NCI-H2171 (cell line): ENCODE data around the gene AMPD1.

Experiments
- DNase-seq: peaks from one replicate; lab custom pipeline; 2025; lab: John Stamatoyannopoulos, UW

The AMPD1 gene

GRCh38 chr1:114700036-114700600, 4.8 kb upstream of the AMPD1 start:
- no peak for DNase-seq

- DNase-seq = no peak
These were observed 1.5 kb upstream of the AMPD1 start for GRCh38 chr1:114696810-114697209.

DNA sequence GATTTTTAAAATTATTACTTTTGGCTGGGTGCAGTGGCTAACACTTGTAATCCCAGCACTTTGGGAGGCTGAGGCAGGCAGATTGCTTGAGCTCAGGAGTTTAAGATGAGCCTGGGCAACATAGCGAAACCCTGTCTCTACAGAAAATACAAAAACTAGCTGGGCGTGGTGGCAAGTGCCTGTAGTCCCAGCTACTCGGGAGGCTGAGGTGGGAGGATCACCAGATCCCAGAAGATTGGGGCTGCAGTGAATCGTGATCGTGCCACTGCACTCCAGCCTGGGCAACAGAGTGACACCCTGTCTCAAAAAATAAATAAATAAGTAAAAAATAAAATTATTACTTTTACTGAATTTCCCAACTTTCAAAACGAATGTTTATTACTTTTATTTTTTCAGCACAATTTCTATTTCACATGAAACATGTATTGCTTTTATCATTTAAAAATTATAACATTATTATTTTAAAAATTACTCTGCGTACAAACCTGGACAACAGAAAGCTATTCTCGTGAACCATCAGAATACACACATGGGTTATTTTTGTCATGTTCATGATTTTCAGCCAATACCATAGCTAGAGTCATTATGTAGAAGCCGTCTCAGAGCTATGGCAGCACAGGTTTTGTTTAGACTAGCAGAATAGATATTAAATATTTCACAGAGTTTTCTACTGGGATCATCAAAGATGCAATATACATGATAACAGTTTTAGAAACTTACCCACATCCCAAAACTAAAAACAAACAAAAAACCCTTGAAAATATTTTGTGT, 621 bp downstream of the AMPD1 start:
- no peak for DNase-seq

- DNase-seq = no peak
These were observed 2.4 kb downstream of the AMPD1 start for GRCh38 chr1:114692947-114693346.

- no peak for DNase-seq
These were observed 4.3 kb downstream of the AMPD1 start for GRCh38 chr1:114691061-114691460.

DNA sequence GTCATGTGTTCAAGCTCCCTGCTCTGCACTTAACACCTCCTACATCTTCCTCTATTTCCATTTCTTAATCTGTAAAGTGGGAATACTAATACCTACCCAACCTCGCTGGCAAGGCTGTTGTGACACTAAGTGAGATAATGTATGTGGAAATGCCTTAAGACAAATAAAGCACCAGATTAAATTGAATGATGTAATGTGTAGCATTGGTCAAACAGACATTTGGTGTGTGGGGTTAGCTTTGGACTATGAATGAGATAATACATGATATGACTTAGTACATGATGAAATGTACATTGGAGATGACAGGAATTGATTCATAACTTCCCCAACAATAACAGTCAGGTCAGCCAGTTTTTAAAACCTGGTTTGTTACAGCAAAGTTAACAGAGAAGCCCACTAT, 5.2 kb downstream of the AMPD1 start:
- DNase-seq = no peak

GRCh38 chr1:114688526-114688925, 6.8 kb downstream of the AMPD1 start:
- no peak for DNase-seq

DNA sequence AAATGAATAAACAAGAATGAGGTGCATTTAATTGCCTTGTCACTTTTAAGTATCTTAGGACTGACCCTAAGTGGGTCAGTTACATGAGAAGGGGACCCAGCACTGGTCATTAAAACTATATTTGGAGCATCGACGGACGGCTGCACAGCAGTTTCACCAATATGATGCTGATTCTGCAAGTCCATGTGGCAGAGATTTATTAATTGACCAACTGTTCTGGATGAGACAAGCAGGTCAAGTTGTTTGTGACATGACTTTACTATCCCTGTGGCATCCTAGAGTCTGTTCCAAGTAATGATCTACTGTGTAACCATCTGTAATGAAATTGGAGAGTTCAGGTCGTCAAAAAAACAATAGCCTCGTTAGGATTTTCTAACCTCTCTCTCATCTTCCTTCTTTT, 9.5 kb downstream of the AMPD1 start:
- DNase-seq = no peak

DNA sequence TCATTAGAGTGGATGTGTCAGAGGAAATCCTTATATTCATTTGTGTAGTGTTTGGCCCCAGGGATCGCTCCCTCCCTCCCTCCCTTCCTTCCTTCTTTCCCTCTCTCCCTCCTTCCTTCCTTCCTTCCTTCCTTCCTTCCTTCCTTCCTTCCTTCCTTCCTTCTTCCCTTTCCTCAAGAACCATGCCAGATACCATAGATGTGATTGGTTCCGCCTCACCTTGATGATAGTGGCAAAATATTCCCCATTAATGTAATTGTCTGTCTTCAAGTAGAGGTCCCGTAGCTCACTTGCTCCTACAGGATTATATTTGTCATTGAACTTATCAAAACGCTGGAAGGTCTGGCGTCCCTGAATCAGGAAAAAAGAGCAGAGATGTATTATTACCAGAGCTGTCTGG, 17.7 kb downstream of the AMPD1 start:
- no peak for DNase-seq

DNA sequence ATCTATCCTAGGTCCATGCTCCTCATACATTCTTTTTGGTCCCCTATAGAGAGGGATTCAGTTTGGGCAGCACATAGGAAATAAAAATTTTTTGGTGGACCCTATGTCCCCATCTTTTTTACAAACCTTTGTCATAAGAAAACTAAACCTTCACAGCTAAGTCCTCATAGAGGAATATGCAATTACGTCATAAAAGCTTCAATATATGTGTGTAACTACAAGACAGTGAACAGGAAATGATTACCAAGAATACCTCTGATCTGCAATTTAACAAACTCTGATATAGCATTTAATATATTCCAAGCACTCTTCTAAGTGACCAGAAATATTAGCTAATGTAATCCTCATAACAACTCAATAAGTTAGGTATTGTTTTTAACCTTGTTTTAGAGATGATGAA, 19.2 kb downstream of the AMPD1 start:
- DNase-seq = no peak

GRCh38 chr1:114671939-114672275, 23.4 kb downstream of the AMPD1 start:
- no peak for DNase-seq

DNA sequence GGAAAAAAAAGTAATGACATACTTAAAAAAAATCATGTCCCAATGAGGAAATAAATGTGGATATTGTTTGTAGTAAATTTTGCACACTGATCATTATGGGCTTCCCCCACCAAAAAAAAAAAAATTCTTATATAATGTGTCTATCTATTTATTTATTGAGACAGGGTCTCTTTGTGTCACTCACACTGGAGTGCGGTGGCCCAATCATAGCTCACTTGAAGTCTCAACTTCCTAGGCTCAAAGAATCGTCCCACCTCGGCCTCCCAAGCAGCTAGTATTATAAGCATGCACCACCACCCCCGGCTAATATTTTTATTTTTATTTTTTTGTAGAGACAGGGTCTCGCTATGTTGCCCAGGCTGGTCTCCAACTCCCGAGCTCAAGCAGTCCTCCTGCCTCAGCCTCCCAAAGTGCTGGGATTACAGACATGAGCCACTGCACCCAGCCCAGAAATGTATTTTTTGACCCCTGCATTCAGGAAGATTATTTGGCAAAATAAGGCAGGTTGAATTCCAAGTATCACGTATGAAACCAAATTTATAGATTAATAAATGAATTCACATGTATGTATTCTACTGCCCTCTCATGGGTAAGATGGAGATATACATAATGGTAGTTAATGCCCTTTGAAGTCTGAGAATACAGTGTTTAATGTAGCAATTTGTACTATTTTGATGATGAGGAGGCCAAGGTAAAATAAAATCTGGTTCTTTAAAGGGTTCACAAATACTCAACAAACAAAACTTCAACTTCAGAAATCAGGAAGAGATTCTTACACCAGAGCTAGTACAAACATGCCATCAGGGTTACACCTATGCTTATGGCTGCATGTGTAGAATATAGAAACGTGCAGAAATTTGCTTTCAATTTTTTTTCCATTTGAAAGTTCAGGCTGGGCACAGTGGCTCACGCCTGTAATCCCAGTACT, 24.1 kb downstream of the AMPD1 start:
- DNase-seq = no peak

GRCh38 chr1:114670083-114671010, 25.0 kb downstream of the AMPD1 start:
- DNase-seq = peak; percentile 66

DNA sequence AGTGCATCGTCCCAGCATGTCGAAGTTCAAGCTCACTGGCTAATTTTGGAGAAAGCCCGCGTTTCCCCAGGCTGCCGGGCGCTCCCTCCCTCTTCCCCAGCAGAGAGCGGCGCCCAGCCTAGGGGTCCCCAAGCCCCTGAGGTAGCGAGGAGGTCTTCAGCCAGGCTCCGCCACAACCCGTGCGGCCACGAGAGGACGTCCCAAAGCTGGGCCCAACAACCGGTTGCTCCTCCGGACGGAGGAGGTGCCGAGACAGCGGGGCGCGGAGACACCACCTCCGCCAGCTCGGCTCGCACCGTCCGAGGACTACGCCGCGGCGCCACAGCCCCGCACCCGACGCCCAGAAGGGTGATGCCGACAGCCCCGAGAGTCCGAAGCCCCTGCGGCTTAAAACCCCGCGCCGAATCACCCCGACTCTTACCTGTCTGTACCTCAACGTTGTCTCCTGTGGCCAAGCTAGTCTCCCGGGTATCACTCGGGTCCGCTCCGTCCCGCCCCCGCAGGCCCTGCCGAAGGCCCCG, 25.7 kb downstream of the AMPD1 start, which contains the start of gene DENND2C:
DENND2C (minus strand) TSS at position 488 of the 521 bp plus-strand sequence. CDS start 44,065 bp downstream, outside the sequence.
- no peak for DNase-seq

DNA sequence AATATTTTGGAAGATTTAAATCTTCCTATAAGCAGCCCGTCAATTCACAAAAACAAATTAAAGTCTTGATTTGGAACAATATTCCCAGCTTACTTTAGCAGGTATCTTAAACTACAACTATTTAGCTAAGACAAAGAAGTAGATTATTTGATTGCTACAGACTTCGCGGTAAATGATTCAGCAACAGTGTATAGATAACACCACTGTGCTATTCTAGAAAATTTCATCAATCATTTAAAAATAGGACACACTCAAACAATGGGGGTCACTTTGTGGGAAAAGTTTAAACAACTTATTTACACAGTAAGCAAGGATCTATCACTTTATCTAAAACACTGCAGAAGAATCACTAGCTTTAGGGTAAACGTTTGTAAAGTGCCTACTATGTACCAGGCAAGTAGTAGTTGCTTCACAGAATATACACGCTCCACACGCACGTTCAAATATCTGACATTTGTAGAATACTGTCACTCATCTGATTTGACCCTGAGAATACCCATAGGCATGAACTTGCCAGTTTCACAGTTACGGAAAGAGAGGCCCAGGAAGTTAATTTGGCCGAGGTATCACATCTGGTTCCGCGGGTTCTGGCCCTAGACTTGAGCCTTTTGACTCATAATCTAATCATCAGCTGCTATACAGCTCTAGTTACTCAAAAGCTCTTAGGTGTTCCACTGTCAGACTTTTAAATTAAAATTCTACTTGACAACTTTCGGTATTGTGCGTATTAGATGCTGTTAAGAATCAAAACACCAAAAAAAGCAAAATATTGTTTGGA, 26.4 kb downstream of the AMPD1 start:
- DNase-seq = no peak

- no peak for DNase-seq
These were observed 27.0 kb downstream of the AMPD1 start for GRCh38 chr1:114668373-114668772.

- DNase-seq = no peak
These were observed 28.4 kb downstream of the AMPD1 start for GRCh38 chr1:114666954-114667353.

GRCh38 chr1:114660238-114660637, 35.1 kb downstream of the AMPD1 start:
- no peak for DNase-seq

DNA sequence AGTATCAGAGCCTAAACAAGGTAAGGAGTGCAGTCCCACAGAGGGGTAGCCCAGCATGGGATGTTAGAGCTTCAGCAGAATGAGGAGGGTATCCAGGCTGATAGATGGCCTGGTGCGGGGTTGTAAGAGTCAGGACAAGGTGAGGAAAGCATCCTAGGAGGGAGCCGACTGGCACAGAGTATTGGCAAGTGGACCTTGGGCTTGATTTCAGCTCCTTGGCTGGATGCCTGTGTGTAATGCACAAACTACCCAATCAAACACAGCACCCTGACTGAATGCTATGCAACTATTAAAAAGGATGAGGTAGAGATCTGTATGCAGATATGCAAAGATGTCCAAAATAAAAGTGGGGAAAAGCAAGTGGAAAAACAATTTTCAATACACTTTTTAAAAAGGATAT, 43.5 kb downstream of the AMPD1 start:
- no peak for DNase-seq

DNA sequence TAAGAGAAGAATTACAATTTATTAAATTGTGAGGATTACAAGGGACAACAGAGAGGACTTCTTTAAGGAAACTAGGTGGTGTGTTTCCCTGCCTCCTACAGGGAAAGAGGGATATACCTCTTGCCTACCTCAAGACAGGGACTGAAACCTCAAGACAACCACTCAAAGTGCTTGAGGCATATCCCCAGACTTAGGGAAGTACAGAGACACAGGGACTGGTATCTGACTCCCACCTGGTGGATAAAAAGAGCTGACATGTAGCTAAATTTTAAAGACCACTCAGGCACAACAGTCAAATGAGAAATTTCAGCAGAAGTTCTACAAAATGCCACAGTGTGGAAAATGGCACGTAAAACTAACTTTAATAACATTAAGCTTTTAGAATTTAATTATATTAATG, 46.8 kb downstream of the AMPD1 start:
- DNase-seq = no peak

GRCh38 chr1:114641377-114641776, 54.0 kb downstream of the AMPD1 start:
- DNase-seq = no peak
